Mesendoderm (in vitro differentiated cells): ENCODE measurements around the gene KRIT1. TPM values are rescaled to one million over a fixed set of nuclear protein-coding genes. Genes with fewer than 3 reads are reported as not detected.

Experiments
- DNase-seq: peaks from one replicate; pipeline ENCODE4 v3.0.0; 2013
- H2AK5ac ChIP-seq: 2 replicates; pipeline ENCODE4 v1.6.1; 2013; ENCODE audit warnings: low read length, inconsistent platforms
- H2BK120ac ChIP-seq: 2 replicates; pipeline ENCODE4 v1.6.1; 2013; ENCODE audit warnings: low read depth, mild to moderate bottlenecking, low read length, moderate library complexity, mixed read lengths
- H2BK15ac ChIP-seq: replicated peaks from 2 replicates; pipeline ENCODE4 v1.6.1; 2013; ENCODE audit warnings: low read depth, mild to moderate bottlenecking, moderate library complexity
- H2BK5ac ChIP-seq: 2 replicates; pipeline ENCODE4 v1.6.1; 2013; ENCODE audit warnings: low read length, inconsistent platforms
- H3K18ac ChIP-seq: 2 replicates; pipeline ENCODE4 v1.6.1; 2013; ENCODE audit warnings: mild to moderate bottlenecking, low read length, mixed read lengths
- H3K23ac ChIP-seq: one replicate; pipeline ENCODE4 v1.6.1; 2013; ENCODE audit warnings: low read length
- H3K27ac ChIP-seq: 2 replicates; pipeline ENCODE4 v1.5.1; 2013; ENCODE audit warnings: low read depth, mild to moderate bottlenecking, inconsistent platforms, low read length, moderate library complexity
- H3K27me3 ChIP-seq: 2 replicates; pipeline ENCODE4 v1.6.1; 2013; ENCODE audit warnings: low read length, control low read depth, mild to moderate bottlenecking, inconsistent platforms; ENCODE audit not compliant: insufficient read depth, poor library complexity
- H3K36me3 ChIP-seq: 2 replicates; pipeline ENCODE4 v1.6.1; 2013; ENCODE audit warnings: low read length, inconsistent platforms; ENCODE audit not compliant: control insufficient read depth, insufficient read depth
- H3K4ac ChIP-seq: one replicate; pipeline ENCODE4 v1.6.1; 2013; ENCODE audit warnings: low read depth, mild to moderate bottlenecking, low read length, moderate library complexity
- H3K4me1 ChIP-seq: 2 replicates; pipeline ENCODE4 v1.6.1; 2013; ENCODE audit warnings: low read depth, low read length, inconsistent platforms; ENCODE audit not compliant: control insufficient read depth
- H3K4me2 ChIP-seq: 2 replicates; pipeline ENCODE4 v1.6.1; 2013; ENCODE audit warnings: low read length
- H3K4me3 ChIP-seq: 2 replicates; pipeline ENCODE4 v1.5.1; 2013; ENCODE audit warnings: mild to moderate bottlenecking, low read length
- H3K56ac ChIP-seq: one replicate; pipeline ENCODE4 v1.6.1; 2013; ENCODE audit warnings: low read length
- H3K79me1 ChIP-seq: 2 replicates; pipeline ENCODE4 v1.6.1; 2013; ENCODE audit warnings: low read length, inconsistent platforms
- H3K79me2 ChIP-seq: 2 replicates; pipeline ENCODE4 v1.6.1; 2013; ENCODE audit warnings: mild to moderate bottlenecking, low read length; ENCODE audit not compliant: control insufficient read depth, insufficient read depth
- H3K9ac ChIP-seq: 2 replicates; pipeline ENCODE4 v1.6.1; 2013; ENCODE audit warnings: low read length, inconsistent platforms
- H4K5ac ChIP-seq: one replicate; pipeline ENCODE4 v1.6.1; 2013; ENCODE audit warnings: low read length
- H4K8ac ChIP-seq: one replicate; pipeline ENCODE4 v1.6.1; 2013; ENCODE audit warnings: low read depth, mild to moderate bottlenecking, control low read depth, low read length, moderate library complexity
- WGBS: extraction: QIAGEN DNeasy Blood & Tissue Kit; methylation state at CpG from one replicate; pipeline ENCODE4 v1.1.7; 2013; ENCODE audit warnings: low lambda C conversion rate, missing lambda C conversion rate; ENCODE audit not compliant: insufficient coverage; ENCODE audit errors: extremely low coverage; 5-methylcytosine and 5-hydroxymethylcytosine counted together
- polyA plus RNA-seq, 2 experiments: library from polyadenylated mRNA; stranded (reverse); fragments of 200-250 nt; gene quantifications; one replicate each; pipeline ENCODE4 v1.2.3, GENCODE V29; 2013

The KRIT1 gene
- 25.2 TPM for polyA plus RNA-seq (2013, experiment 1 of 2)
- polyA plus RNA-seq (2013, experiment 2 of 2): 24.1 TPM

GRCh38 chr7:92245487-92246359 is at the start of gene KRIT1, which contains the start of gene ANKIB1:
TSS of gene KRIT1 (minus strand) at chr7:92245914. CDS start at chr7:92242135, 3,779 bp downstream.
TSS of gene ANKIB1 (plus strand) at chr7:92245974. CDS start at chr7:92294979, 49,005 bp downstream.
- Histone ChIP-seq H3K79me2 (peaks cover 25% of the 10 kb centered on the region), H3K4me3 (peak within 1 kb of the TSS; percentile 92), H3K56ac (peak within 1 kb of the TSS; percentile 98), H4K8ac (no peak within 1 kb of the TSS), H2AK5ac (no peak within 1 kb of the TSS), H3K4me2 (peak within 1 kb of the TSS; percentile 91), H3K4me1 (peaks cover 7% of the 10 kb centered on the region), H3K27me3 (no peaks in the 10 kb centered on the region), H3K4ac (peak within 1 kb of the TSS; percentile 56), H3K79me1 (peaks cover 11% of the 10 kb centered on the region), H2BK120ac (peak within 1 kb of the TSS; percentile 50), H3K36me3 (no peaks in the 10 kb centered on the region), H3K18ac (peak within 1 kb of the TSS; percentile 85), H3K23ac (peak within 1 kb of the TSS; percentile 48), H3K9ac (peak within 1 kb of the TSS; percentile 89), H2BK15ac (no peak within 1 kb of the TSS), H4K5ac (no peak within 1 kb of the TSS), H2BK5ac (peak within 1 kb of the TSS; percentile 93), H3K27ac (peak within 1 kb of the TSS; percentile 98)
- no CpG with 5 or more reads among the region's 71 CpGs for WGBS
- peak; percentile 96 for DNase-seq

- Histone ChIP-seq H3K27me3 (no peaks in the 10 kb centered on the region), H4K5ac (no peak overlapping the region), H2AK5ac (no peak overlapping the region), H3K36me3 (no peaks in the 10 kb centered on the region), H3K56ac (no peak overlapping the region), H4K8ac (no peak overlapping the region), H3K4me3 (no peak overlapping the region), H3K23ac (no peak overlapping the region), H2BK120ac (no peak overlapping the region), H3K79me2 (no peaks in the 10 kb centered on the region), H2BK5ac (no peak overlapping the region), H3K9ac (no peak overlapping the region), H3K79me1 (no peaks in the 10 kb centered on the region), H3K4me2 (no peak overlapping the region), H3K27ac (no peak overlapping the region), H3K4me1 (no peaks in the 10 kb centered on the region), H3K4ac (no peak overlapping the region), H3K18ac (no peak overlapping the region), H2BK15ac (no peak overlapping the region)
- no CpG with 5 or more reads among the region's 1 CpG for WGBS
- no peak for DNase-seq
Observed at GRCh38 chr7:92295391-92295790, 49.7 kb upstream of the KRIT1 start.

- H4K8ac ChIP-seq: no peak overlapping the region
- no peaks in the 10 kb centered on the region for H3K79me2 ChIP-seq
- no peak overlapping the region for H3K4me3 ChIP-seq
- no peak overlapping the region for H4K5ac ChIP-seq
- no peaks in the 10 kb centered on the region for H3K36me3 ChIP-seq
- H3K27me3 ChIP-seq: no peaks in the 10 kb centered on the region
- H3K4me1 ChIP-seq: no peaks in the 10 kb centered on the region
- H2BK120ac ChIP-seq: no peak overlapping the region
- no peak overlapping the region for H3K9ac ChIP-seq
- no peak overlapping the region for H3K4ac ChIP-seq
- no peak overlapping the region for H2AK5ac ChIP-seq
- no peak overlapping the region for H3K23ac ChIP-seq
- peaks cover 3% of the 10 kb centered on the region for H3K79me1 ChIP-seq
- H3K27ac ChIP-seq: no peak overlapping the region
- H3K4me2 ChIP-seq: no peak overlapping the region
- no peak for DNase-seq
- WGBS: no CpG with 5 or more reads among the region's 2 CpGs
- no peak overlapping the region for H2BK15ac ChIP-seq
- no peak overlapping the region for H2BK5ac ChIP-seq
- H3K56ac ChIP-seq: no peak overlapping the region
- H3K18ac ChIP-seq: no peak overlapping the region
Observed at GRCh38 chr7:92293896-92294590, 48.3 kb upstream of the KRIT1 start.

GRCh38 chr7:92292981-92293380 is 47.3 kb upstream of the KRIT1 start:
- H3K4me1 ChIP-seq: no peaks in the 10 kb centered on the region

GRCh38 chr7:92289321-92289720 is 43.6 kb upstream of the KRIT1 start:
- H3K4me3 ChIP-seq: no peak overlapping the region
- H2BK5ac ChIP-seq: no peak overlapping the region
- H3K36me3 ChIP-seq: no peaks in the 10 kb centered on the region
- H3K9ac ChIP-seq: no peak overlapping the region
- H3K27me3 ChIP-seq: no peaks in the 10 kb centered on the region
- no CpG with 5 or more reads among the region's 2 CpGs for WGBS
- H3K79me1 ChIP-seq: peaks cover 5% of the 10 kb centered on the region
- H3K4me2 ChIP-seq: no peak overlapping the region
- H3K4ac ChIP-seq: no peak overlapping the region
- H3K27ac ChIP-seq: no peak overlapping the region
- H4K8ac ChIP-seq: no peak overlapping the region
- H3K18ac ChIP-seq: no peak overlapping the region
- no peak overlapping the region for H2BK15ac ChIP-seq
- H2AK5ac ChIP-seq: no peak overlapping the region
- H3K56ac ChIP-seq: no peak overlapping the region
- DNase-seq: no peak
- H3K4me1 ChIP-seq: no peaks in the 10 kb centered on the region
- H3K23ac ChIP-seq: no peak overlapping the region
- H3K79me2 ChIP-seq: no peaks in the 10 kb centered on the region
- H2BK120ac ChIP-seq: no peak overlapping the region
- H4K5ac ChIP-seq: no peak overlapping the region

More at GRCh38 chr7:92292981-92293380, 47.3 kb upstream of the KRIT1 start:
- Histone ChIP-seq H3K79me2 (no peaks in the 10 kb centered on the region), H3K27me3 (no peaks in the 10 kb centered on the region), H3K18ac (no peak overlapping the region), H3K56ac (no peak overlapping the region), H3K23ac (no peak overlapping the region), H3K4me3 (no peak overlapping the region), H3K79me1 (peaks cover 3% of the 10 kb centered on the region), H2AK5ac (no peak overlapping the region), H2BK5ac (no peak overlapping the region), H3K36me3 (no peaks in the 10 kb centered on the region), H4K8ac (no peak overlapping the region), H3K4ac (no peak overlapping the region), H2BK15ac (no peak overlapping the region), H4K5ac (no peak overlapping the region), H3K9ac (no peak overlapping the region), H2BK120ac (no peak overlapping the region), H3K4me2 (no peak overlapping the region), H3K27ac (no peak overlapping the region)
- 100% methylated on average over 1 of the region's 3 CpGs for WGBS
- no peak for DNase-seq
